Left ventricle myocardium inferior (tissue), 1 donor: ENCODE data around the gene NHEJ1. TPM values are rescaled to one million over a fixed set of nuclear protein-coding genes. Genes with fewer than 3 reads are reported as not detected.

Source experiments
- DNase-seq: peaks from one replicate; pipeline ENCODE4 v3.0.0-alpha.2; 2020
- H3K27ac ChIP-seq: fragments of 200-600 bp; replicated peaks from 2 replicates; pipeline ENCODE4 v1.8.0; 2021
- H3K27me3 ChIP-seq: fragments of 200-600 bp; 2 replicates; pipeline ENCODE4 v1.8.0; 2021; ENCODE audit warnings: low read depth
- H3K36me3 ChIP-seq: fragments of 200-600 bp; 2 replicates; pipeline ENCODE4 v1.8.0; 2021
- H3K4me1 ChIP-seq: fragments of 200-600 bp; 2 replicates; pipeline ENCODE4 v1.8.0; 2021
- H3K4me3 ChIP-seq: fragments of 200-600 bp; 2 replicates; pipeline ENCODE4 v1.8.0; 2021; ENCODE audit warnings: mild to moderate bottlenecking, moderate library complexity
- H3K9me3 ChIP-seq: fragments of 200-600 bp; replicated peaks from 2 replicates; pipeline ENCODE4 v1.8.0; 2021
- intact Hi-C: fragments of 100-400 bp; cut with micrococcal nuclease; formaldehyde crosslinking; loops from one replicate; pipeline ENCODE4 v1.11.0; 2022
- total RNA-seq: library from RNA; stranded (reverse); fragmentation: NEBNext Ultra II Directional; extraction: Animal tissue kit (Norgen Biotek cat#: 25700); gene quantifications from one replicate; pipeline ENCODE4 v1.2.1, GENCODE V29; 2021
- TF ChIP-seq, protein P1 (sequence below): fragments of 200-600 bp; IDR thresholded peaks from 2 replicates; pipeline ENCODE4 v1.8.0; 2021; ENCODE audit warnings: antibody characterized with exemption, mild to moderate bottlenecking, borderline replicate concordance
- donor health status: DM: no; HTN: yes; CAD: no; lungs with severe emphysema.

Gene NHEJ1
- total RNA-seq, 1 donor from 2014 or later = 6.4 TPM

DNA sequence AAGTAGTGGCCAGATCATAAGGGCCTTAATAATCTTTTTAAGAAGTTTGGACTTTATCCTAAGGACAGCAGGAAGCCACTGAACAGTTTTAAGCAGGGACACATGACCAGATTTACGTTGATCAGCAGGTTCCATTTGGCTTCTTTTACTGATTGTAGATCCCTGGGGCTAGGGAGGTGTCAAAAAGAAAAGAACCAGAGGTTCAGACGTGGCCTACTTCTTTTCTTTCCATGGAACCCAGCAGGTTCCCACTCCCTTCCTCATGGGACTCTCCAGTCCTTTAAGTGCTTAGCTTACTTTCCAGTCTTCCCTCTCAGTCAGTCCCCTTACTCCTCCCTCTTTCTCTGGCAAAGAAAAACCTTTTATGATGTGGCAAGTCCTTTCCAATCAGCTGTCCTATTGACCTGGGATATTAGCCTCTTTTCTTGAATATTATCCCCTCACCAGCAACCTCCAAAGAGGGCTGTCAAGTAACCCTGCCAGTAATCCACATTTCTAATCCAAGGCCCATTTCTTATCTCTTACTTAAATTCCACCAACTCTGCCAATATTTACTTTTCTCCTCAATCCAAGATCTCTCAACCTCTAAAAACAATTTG, 33.5 kb downstream of the NHEJ1 start:
- Histone ChIP-seq H3K4me3 (no peak overlapping the region), H3K4me1 (peaks cover 37% of the 10 kb centered on the region), H3K36me3 (no peaks in the 10 kb centered on the region), H3K9me3 (no peaks in the 10 kb centered on the region), H3K27ac (peak overlapping the region; percentile 7), H3K27me3 (no peaks in the 10 kb centered on the region)
- TF ChIP-seq, protein P1, sequence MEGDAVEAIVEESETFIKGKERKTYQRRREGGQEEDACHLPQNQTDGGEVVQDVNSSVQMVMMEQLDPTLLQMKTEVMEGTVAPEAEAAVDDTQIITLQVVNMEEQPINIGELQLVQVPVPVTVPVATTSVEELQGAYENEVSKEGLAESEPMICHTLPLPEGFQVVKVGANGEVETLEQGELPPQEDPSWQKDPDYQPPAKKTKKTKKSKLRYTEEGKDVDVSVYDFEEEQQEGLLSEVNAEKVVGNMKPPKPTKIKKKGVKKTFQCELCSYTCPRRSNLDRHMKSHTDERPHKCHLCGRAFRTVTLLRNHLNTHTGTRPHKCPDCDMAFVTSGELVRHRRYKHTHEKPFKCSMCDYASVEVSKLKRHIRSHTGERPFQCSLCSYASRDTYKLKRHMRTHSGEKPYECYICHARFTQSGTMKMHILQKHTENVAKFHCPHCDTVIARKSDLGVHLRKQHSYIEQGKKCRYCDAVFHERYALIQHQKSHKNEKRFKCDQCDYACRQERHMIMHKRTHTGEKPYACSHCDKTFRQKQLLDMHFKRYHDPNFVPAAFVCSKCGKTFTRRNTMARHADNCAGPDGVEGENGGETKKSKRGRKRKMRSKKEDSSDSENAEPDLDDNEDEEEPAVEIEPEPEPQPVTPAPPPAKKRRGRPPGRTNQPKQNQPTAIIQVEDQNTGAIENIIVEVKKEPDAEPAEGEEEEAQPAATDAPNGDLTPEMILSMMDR = no peak
- no peak for DNase-seq
- intact Hi-C loops = loop anchor here (10.0 kb wide), 1 partner anchor 62 kb away; the partner anchor contains the start of gene IHH

DNA sequence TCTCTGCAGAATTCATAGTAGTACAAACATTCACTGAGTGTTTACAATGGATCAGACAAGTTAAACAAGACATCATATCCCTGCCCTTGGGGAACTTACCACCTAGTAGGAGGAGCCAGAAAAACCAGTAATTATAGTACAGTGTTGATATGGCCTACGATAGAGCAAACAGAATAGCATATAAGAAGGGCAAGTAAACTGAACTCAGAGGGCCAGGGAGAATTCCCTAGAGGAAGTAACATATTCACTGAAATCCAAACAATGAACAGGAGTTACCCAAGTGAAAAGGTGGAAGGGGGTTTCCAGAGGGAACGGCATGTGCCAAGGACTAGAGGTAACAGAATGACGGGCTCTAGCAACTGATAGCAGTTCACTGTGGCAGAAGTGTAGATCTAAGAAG, 34.1 kb downstream of the NHEJ1 start:
- TF ChIP-seq, protein P1 = no peak
- no peak for DNase-seq
- Histone ChIP-seq H3K36me3 (no peaks in the 10 kb centered on the region), H3K9me3 (no peaks in the 10 kb centered on the region), H3K4me3 (no peak overlapping the region), H3K27me3 (no peaks in the 10 kb centered on the region), H3K27ac (peak overlapping the region; percentile 7), H3K4me1 (peaks cover 37% of the 10 kb centered on the region)
- intact Hi-C loops = loop anchor here (10.0 kb wide), 1 partner anchor 62 kb away; the partner anchor contains the start of gene IHH

DNA sequence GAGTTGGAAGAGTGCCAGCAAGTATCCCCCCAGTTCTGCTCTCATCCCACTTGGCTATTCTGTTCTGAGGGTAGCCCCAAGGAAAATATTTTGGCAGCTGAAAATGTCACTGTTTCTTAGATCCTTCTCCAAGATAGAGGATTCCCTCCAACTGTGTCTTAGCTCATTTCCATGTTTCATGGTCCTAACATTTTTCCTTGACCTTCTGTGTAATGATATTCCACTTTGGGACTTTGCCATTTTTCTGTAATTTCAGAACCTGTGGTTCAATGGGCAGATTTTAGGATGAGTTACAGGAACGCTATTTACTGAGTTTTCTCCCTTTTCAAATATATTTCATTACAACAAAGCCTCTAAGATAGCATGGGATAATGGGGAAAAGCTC, 34.7 kb downstream of the NHEJ1 start:
- no peaks in the 10 kb centered on the region for H3K27me3 ChIP-seq
- DNase-seq = no peak
- H3K4me1 ChIP-seq = peaks cover 37% of the 10 kb centered on the region
- H3K36me3 ChIP-seq = no peaks in the 10 kb centered on the region
- H3K27ac ChIP-seq = no peak overlapping the region
- TF ChIP-seq, protein P1 = no peak
- no peak overlapping the region for H3K4me3 ChIP-seq
- intact Hi-C loops = loop anchor here (10.0 kb wide), 1 partner anchor 61 kb away; the partner anchor contains the start of gene IHH
- no peaks in the 10 kb centered on the region for H3K9me3 ChIP-seq

DNA sequence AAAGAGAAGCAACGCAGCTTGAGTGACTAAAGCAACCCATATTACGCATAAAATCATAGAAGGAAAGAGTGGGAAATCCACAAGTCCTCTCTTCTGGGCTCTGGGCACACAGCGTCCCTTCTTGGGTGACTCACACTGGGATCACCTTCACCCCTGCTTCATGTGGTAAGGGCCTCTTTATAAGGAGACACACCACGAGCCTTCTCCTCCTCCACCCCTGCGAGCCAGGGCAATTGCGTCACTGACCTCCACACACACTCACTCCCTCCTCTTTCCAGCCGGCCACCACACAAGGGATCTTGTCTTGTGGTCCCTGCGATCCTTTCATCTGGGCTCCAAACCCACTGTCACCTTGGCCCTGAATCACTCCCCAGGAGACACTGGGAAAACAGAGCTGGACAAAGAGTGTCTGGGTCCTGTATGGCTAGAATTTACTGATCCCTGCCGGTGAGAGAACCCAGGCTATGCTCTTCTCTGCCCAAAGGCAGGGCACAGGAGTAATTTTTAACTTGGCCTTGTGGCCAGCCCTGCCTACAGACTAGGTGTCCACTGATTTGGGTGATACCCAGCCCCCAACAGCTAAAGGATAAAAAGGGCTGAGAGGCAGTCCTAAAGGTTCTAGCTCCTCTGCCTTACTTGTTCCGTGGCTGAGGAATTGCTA, 35.3 kb downstream of the NHEJ1 start:
- Histone ChIP-seq H3K27me3 (no peaks in the 10 kb centered on the region), H3K36me3 (no peaks in the 10 kb centered on the region), H3K9me3 (no peaks in the 10 kb centered on the region), H3K27ac (no peak overlapping the region), H3K4me1 (peaks cover 37% of the 10 kb centered on the region), H3K4me3 (no peak overlapping the region)
- intact Hi-C loops = loop anchor here (10.0 kb wide), 1 partner anchor 61 kb away; the partner anchor contains the start of gene IHH
- TF ChIP-seq, protein P1 = no peak
- DNase-seq = peak; percentile 22

DNA sequence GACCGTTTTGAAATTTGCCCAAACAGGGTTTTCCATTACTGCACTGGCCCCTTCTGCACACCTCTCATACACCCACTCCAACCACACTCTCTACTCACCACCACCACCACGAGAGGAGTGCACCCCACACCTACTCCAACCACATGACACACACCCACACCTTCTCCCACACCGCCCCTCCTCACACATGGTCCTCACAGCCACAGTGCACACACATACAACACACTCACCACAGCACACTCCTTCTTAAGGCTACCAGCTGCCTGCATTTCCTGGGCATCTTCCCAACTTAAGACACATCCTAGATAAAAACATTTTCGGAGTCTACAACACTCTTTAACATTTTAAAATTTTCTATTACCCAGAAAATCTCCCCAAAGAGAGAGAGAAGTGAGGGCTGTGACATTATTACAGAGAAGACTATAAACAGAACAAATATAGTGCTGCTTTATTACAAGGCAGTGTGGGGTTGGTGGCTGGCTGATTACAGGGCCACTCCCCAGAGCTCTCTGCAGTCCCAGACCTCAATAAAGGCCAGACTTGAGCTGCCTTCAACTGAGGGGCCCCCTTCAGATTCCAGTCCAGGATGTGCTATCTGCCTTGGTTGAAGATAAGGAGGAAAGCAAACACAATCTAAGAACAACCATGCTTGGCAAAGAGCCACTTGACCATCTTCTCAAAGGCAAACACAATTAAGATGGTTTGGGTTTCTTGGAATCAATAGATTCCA, 36.1 kb downstream of the NHEJ1 start:
- intact Hi-C loops = loop anchor here (10.0 kb wide), 1 partner anchor 60 kb away; the partner anchor contains the start of gene IHH
- H3K9me3 ChIP-seq = no peaks in the 10 kb centered on the region
- no peaks in the 10 kb centered on the region for H3K36me3 ChIP-seq
- no peak for DNase-seq
- H3K4me1 ChIP-seq = peaks cover 37% of the 10 kb centered on the region
- H3K27ac ChIP-seq = no peak overlapping the region
- H3K27me3 ChIP-seq = no peaks in the 10 kb centered on the region
- no peak overlapping the region for H3K4me3 ChIP-seq
- TF ChIP-seq, protein P1 = no peak
